ENCODE results near the gene NRXN3.

GRCh38 chr14:79554816-79555215 lies 1384.6 kb downstream of the NRXN3 start:
- no peak for TF ChIP-seq EZH2 (IDR thresholded peaks at IDR 0.05)
- no peak for TF ChIP-seq SP1 (IDR thresholded peaks at IDR 0.05; ENCODE audit: low read depth)
- TF ChIP-seq ZBTB33 (IDR thresholded peaks at IDR 0.05; ENCODE audit: extremely low read depth, insufficient replicate concordance, low read length) = no peak

Data from HCT116 (cell line).